ENCODE results near the gene PROX2.

PROX2 gene

GRCh38 chr14:74855945-74856344 lies 20.0 kb downstream of the PROX2 start:
- H3K4me3 ChIP-seq (ENCODE audit: low read length): no peak overlapping the region
- DNase-seq (ENCODE audit: low read depth, low spot score): no peak

- DNase-seq (ENCODE audit: low read depth, low spot score): no peak
- no peak overlapping the region for H3K4me3 ChIP-seq (ENCODE audit: low read length)
Observed at GRCh38 chr14:74855021-74855420, 20.9 kb downstream of the PROX2 start.

- H3K4me3 ChIP-seq (ENCODE audit: low read length): no peak overlapping the region
- no peak for DNase-seq (ENCODE audit: low read depth, low spot score)
Observed at GRCh38 chr14:74853581-74853980, 22.4 kb downstream of the PROX2 start.

- no peak overlapping the region for H3K4me3 ChIP-seq (ENCODE audit: low read length)
- DNase-seq (ENCODE audit: low read depth, low spot score): no peak
Observed at GRCh38 chr14:74852922-74853530, 22.9 kb downstream of the PROX2 start.

GRCh38 chr14:74848768-74849167 lies 27.2 kb downstream of the PROX2 start:
- DNase-seq (ENCODE audit: low read depth, low spot score): peak; percentile 31
- no peak overlapping the region for H3K4me3 ChIP-seq (ENCODE audit: low read length)

- H3K4me3 ChIP-seq (ENCODE audit: low read length): no peak overlapping the region
- no peak for DNase-seq (ENCODE audit: low read depth, low spot score)
Observed at GRCh38 chr14:74846968-74847665, 28.8 kb downstream of the PROX2 start.

GRCh38 chr14:74846168-74846567 lies 29.8 kb downstream of the PROX2 start:
- no peak overlapping the region for H3K4me3 ChIP-seq (ENCODE audit: low read length)
- no peak for DNase-seq (ENCODE audit: low read depth, low spot score)

GRCh38 chr14:74843653-74844052 lies 32.3 kb downstream of the PROX2 start:
- DNase-seq (ENCODE audit: low read depth, low spot score): no peak

GRCh38 chr14:74841230-74842207 lies 34.4 kb downstream of the PROX2 start:
- DNase-seq (ENCODE audit: low read depth, low spot score): no peak
- H3K4me3 ChIP-seq (ENCODE audit: low read length): no peak overlapping the region

More at GRCh38 chr14:74843653-74844052, 32.3 kb downstream of the PROX2 start:
- no peak overlapping the region for H3K4me3 ChIP-seq (ENCODE audit: low read length)

GRCh38 chr14:74840603-74841030 lies 35.3 kb downstream of the PROX2 start:
- no peak overlapping the region for H3K4me3 ChIP-seq (ENCODE audit: low read length)
- no peak for DNase-seq (ENCODE audit: low read depth, low spot score)

- DNase-seq (ENCODE audit: low read depth, low spot score): no peak
- no peak overlapping the region for H3K4me3 ChIP-seq (ENCODE audit: low read length)
Observed at GRCh38 chr14:74838166-74838565, 37.8 kb downstream of the PROX2 start.

- DNase-seq (ENCODE audit: low read depth, low spot score): no peak
- no peak overlapping the region for H3K4me3 ChIP-seq (ENCODE audit: low read length)
Observed at GRCh38 chr14:74836251-74836960, 39.5 kb downstream of the PROX2 start.

- DNase-seq (ENCODE audit: low read depth, low spot score): peak; percentile 21
- no peak overlapping the region for H3K4me3 ChIP-seq (ENCODE audit: low read length)
Observed at GRCh38 chr14:74835645-74836250, 40.2 kb downstream of the PROX2 start.

GRCh38 chr14:74834692-74835392 lies 41.1 kb downstream of the PROX2 start:
- H3K4me3 ChIP-seq (ENCODE audit: low read length): no peak overlapping the region
- no peak for DNase-seq (ENCODE audit: low read depth, low spot score)

GRCh38 chr14:74832849-74833248 lies 43.1 kb downstream of the PROX2 start:
- H3K4me3 ChIP-seq (ENCODE audit: low read length): no peak overlapping the region
- DNase-seq (ENCODE audit: low read depth, low spot score): no peak

GRCh38 chr14:74829251-74829650 lies 46.7 kb downstream of the PROX2 start:
- no peak for DNase-seq (ENCODE audit: low read depth, low spot score)
- no peak overlapping the region for H3K4me3 ChIP-seq (ENCODE audit: low read length)

GRCh38 chr14:74826574-74826973 lies 49.4 kb downstream of the PROX2 start:
- DNase-seq (ENCODE audit: low read depth, low spot score): no peak
- no peak overlapping the region for H3K4me3 ChIP-seq (ENCODE audit: low read length)

Data from Jurkat, Clone E6-1 (cell line).